ENCODE measurements around the gene JUP. TPM values are rescaled to one million over a fixed set of nuclear protein-coding genes. Genes with fewer than 3 reads are reported as not detected.

The JUP gene
- total and polyA plus RNA-seq, 10 donors = 13.7 to 73.1 (median 33.5) TPM

DNA sequence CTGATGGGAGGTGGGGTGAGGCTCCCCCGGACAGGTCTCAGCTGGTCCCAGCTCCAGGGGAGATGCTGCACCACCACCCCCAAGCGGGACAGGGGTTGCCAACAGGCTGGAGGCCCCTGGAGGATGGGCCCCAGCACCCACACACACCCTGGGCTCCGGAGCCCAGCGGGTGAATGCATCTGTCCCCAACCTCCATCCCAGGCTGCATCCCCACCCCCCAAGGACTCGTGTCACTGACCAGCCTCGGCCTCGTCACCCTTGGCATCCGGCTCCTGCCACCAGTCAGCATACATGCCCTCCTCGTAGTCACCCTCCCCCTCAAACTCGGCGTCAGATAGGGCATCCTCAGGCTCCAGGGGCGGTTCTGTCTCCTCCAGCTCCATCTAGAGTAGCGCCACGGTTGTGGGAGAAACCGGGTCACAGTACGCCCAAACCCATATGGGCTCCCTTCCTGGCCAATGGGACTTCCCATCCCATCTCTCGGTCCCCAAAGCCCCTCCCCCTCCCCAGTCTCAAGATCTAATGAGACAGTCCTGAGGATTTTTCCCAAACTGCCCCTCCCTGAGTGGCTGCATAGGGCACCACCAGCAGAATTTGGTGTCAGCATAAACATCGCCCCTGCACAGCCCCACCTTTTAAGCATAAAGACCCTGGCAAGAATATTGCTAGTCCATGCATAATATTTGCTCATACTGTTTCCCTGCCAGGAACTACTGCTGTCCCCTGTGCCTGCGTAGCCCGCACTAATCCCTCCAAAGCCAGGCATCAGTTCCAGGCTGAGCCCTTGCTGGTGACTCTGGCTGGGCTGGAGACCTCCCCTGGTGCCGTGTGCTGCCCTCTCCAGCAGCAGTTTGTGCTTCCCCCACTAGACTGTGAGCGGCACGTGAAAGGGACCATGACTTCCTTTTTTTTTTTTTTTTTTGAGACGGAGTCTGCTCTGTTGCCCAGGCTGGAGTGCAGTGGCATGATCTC lies 16.8 kb upstream of the JUP start:
- no peak overlapping the region for H3K4me3 ChIP-seq
- peak in 1 of 3 donors; percentile 30 for TF ChIP-seq POLR2AphosphoS5 (IDR thresholded peaks at IDR 0.05)
- no peak for TF ChIP-seq POLR2A (IDR thresholded peaks at IDR 0.05)
- peak overlapping the region in 1 of 8 donors; percentile 8 for H3K27ac ChIP-seq
- intact Hi-C loops (cut with DNase I; ENCODE audit: low total_unique reads) = no loop called here
- H3K4me1 ChIP-seq = peaks cover 6 to 28% (median 18%) of the 10 kb centered on the region in 6 donors
- DNase-seq = no peak
- WGBS, 5 donors = 48 to 68% (median 57%) methylated on average over 21 to 24 of the region's 24 CpGs
- no peaks in the 10 kb centered on the region for H3K36me3 ChIP-seq
- no peaks in the 10 kb centered on the region for H3K9me3 ChIP-seq
- H3K27me3 ChIP-seq (replicated peaks in 1 of 7) = no peaks in the 10 kb centered on the region

DNA sequence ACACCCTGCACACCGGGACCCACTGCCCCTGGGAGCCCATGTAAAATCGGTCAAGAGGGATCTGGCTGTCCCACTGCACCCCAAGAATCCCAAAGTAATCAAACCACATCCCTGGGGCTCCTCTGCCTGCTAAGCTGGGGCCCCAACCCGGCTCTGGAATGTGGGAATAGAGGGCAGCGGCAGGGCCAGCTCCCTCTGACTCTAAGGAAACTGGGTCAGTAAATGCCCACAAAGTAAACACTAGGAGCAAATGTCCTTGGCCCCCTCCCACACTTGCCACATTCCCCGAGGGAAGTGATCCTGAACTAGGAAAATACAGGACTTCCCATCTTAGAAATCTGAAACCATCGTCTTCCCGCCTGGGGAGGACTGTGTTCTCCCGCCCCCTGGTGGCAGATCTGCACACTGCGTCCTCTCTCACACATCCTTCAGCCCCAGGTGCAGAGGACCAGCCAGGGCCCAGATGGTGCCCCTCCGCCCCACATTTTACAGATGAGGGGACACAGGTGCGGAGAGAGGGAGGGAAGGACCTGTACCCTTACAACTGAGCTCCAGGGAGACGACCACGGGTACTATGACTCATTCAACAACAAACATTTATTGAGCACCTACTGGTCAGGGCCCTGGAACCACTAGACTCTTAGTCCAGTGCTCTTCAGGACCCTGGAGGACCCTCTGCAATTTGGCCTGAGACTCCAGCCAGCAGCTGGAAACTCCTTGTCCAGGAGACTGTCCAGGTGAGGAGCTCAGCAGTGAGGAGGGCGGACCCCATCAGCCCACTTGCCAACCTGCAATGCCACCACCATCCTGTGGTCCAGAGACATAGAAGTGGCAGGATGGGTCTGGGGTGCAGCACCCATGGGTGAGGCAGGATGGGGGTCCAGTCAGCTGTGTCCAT lies 15.1 kb upstream of the JUP start:
- H3K4me1 ChIP-seq = peaks cover 6 to 28% (median 18%) of the 10 kb centered on the region in 6 donors
- intact Hi-C loops (cut with DNase I; ENCODE audit: low total_unique reads) = loop anchor here (2.0 kb wide), 1 partner anchor 63 kb away; no protein-coding TSS in a partner anchor
- no peaks in the 10 kb centered on the region for H3K9me3 ChIP-seq
- H3K27ac ChIP-seq = no peak overlapping the region
- no peaks in the 10 kb centered on the region for H3K27me3 ChIP-seq (replicated peaks in 1 of 7)
- TF ChIP-seq POLR2A (IDR thresholded peaks at IDR 0.05) (no peak), POLR2AphosphoS5 (IDR thresholded peaks at IDR 0.05) (peak in 2 of 3 donors; percentile 29 to 36), CTCF (IDR thresholded peaks at IDR 0.05 in 8 of 11, conservative IDR thresholded peaks at IDR 0.05 in 3 of 11) (peak; percentile 79 to 97 (median 95))
- WGBS, 5 donors = 18 to 27% (median 23%) methylated on average over 14 of the region's 14 CpGs
- DNase-seq = peak; percentile 92
- H3K36me3 ChIP-seq = no peaks in the 10 kb centered on the region
- peak overlapping the region in 1 of 8 donors; percentile 31 for H3K4me3 ChIP-seq

- TF ChIP-seq CTCF (IDR thresholded peaks at IDR 0.05 in 8 of 11, conservative IDR thresholded peaks at IDR 0.05 in 3 of 11) (no peak), POLR2AphosphoS5 (IDR thresholded peaks at IDR 0.05) (no peak), POLR2A (IDR thresholded peaks at IDR 0.05) (no peak)
- H3K27me3 ChIP-seq (replicated peaks in 1 of 7) = no peaks in the 10 kb centered on the region
- DNase-seq = no peak
- no peaks in the 10 kb centered on the region for H3K36me3 ChIP-seq
- H3K4me1 ChIP-seq = peaks cover 6 to 28% (median 18%) of the 10 kb centered on the region in 6 donors
- no peak overlapping the region for H3K27ac ChIP-seq
- H3K9me3 ChIP-seq = no peaks in the 10 kb centered on the region
- intact Hi-C loops (cut with DNase I; ENCODE audit: low total_unique reads) = loop anchor here (2.0 kb wide), 1 partner anchor 62 kb away; no protein-coding TSS in a partner anchor
- WGBS, 5 donors = 49 to 83% (median 69%) methylated on average over 18 of the region's 18 CpGs
- no peak overlapping the region for H3K4me3 ChIP-seq
Measured at GRCh38 chr17:41800601-41801373, 14.3 kb upstream of the JUP start.

DNA sequence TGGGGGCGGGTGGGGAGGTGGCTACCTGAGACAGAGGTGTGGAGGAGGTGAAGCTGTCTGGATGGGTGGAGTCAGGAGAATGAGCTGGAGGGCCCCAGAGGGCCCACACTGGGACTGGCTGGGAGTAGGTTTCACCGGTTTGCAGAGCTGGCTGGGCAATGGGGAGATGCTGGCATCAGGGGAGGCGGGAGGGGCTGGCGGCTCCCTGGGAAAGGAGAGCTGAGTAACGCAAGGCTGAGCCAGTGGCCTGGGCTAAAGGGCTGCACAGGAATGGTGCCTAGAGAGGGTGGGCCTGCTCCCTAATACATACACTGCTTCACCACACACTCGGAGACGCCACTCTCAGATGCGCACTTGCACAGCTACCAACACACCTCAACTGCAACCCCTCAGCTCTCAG lies 12.9 kb upstream of the JUP start:
- 93 to 96% (median 94%) methylated on average over 8 of the region's 8 CpGs for WGBS, 5 donors
- no peak for DNase-seq
- H3K36me3 ChIP-seq = no peaks in the 10 kb centered on the region
- TF ChIP-seq POLR2A (IDR thresholded peaks at IDR 0.05) = no peak
- TF ChIP-seq CTCF (IDR thresholded peaks at IDR 0.05 in 8 of 11, conservative IDR thresholded peaks at IDR 0.05 in 3 of 11) = no peak
- no peak for TF ChIP-seq POLR2AphosphoS5 (IDR thresholded peaks at IDR 0.05)
- H3K4me1 ChIP-seq = peaks cover 6 to 28% (median 18%) of the 10 kb centered on the region in 6 donors
- H3K4me3 ChIP-seq = no peak overlapping the region
- intact Hi-C loops (cut with DNase I; ENCODE audit: low total_unique reads) = no loop called here
- no peaks in the 10 kb centered on the region for H3K27me3 ChIP-seq (replicated peaks in 1 of 7)
- H3K9me3 ChIP-seq = no peaks in the 10 kb centered on the region
- no peak overlapping the region for H3K27ac ChIP-seq
